T1000 (cell line): Measurements from ENCODE around the gene NFIB.

Experiments used
- DNase-seq: peaks from one replicate; lab custom pipeline; 2025; ENCODE audit warnings: mixed read lengths; lab: John Stamatoyannopoulos, UW

The NFIB gene

DNA sequence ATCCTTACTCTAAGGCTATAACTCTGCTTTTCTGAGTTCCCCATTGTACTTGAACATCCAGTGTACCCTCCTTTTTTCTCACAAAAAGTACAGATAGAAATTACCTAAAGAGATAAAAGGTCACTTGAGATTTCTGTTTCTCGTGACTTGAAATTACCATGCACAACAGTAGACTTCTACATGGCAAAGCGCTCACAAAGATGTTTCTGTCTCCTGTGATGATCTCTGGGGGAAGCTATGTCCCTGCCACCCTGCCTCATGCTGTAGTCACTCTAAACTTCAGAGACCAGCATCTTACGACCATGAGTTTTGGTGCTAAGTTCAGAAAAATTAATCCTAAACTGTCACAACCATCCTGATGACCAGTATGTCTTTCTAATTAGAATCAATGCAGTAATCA lies 36.2 kb downstream of the NFIB start:
- no peak for DNase-seq

DNA sequence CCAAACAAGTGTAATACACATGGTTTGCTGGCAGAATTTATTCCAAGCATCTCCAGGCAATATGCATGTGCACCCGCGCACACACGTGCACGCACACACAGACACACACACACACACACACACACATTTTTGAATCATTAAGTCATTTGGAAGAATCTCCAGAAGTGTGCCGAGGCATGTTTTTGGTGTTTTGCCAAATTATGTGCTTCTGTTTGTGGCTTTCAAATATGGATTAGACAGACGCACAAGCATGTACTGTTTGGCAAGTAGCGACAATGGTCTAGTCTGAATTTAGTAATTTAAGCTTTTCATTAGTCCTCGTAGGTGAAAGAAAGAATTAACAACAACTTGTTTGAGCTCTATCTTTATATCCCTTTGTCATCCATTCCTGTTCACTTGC lies 36.7 kb downstream of the NFIB start:
- DNase-seq: no peak

DNA sequence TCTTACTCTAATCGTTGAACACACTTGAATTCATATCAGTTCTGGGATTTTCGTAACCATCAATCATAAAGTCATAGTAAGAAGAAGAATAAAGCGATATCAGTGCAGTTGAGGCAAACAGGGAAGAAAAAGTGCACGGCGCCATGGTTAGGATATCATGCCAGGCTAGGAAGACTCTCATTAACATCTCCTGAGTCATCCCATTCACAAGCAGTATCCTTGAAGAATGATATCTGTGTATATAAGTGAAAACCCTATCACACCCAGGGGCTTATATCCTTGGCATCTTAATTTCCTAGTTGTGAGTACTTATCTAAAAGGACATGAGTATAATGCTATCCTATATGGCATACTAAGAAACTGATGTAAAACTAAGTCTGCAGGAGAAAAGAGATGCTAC lies 38.6 kb downstream of the NFIB start:
- DNase-seq: no peak

DNA sequence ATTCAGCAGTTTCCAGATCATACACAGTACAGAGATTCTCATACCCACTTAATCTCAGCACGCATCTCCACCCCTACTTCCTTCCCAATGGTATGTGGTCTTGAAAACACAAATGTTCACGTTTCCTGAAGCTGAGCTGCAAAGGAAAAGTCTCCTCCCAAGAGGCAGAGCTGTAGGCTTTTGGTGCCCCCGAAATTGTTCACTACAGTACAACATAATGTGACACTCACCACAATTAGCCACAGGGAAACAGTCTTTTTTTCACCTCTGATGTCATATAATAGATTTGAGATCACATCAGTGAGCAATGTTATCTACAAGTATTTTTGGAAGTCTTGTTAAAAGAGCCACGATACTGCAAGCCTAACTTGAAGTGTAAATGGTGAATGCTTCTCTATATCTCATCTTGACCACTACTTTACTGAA lies 40.2 kb downstream of the NFIB start:
- DNase-seq: no peak

DNA sequence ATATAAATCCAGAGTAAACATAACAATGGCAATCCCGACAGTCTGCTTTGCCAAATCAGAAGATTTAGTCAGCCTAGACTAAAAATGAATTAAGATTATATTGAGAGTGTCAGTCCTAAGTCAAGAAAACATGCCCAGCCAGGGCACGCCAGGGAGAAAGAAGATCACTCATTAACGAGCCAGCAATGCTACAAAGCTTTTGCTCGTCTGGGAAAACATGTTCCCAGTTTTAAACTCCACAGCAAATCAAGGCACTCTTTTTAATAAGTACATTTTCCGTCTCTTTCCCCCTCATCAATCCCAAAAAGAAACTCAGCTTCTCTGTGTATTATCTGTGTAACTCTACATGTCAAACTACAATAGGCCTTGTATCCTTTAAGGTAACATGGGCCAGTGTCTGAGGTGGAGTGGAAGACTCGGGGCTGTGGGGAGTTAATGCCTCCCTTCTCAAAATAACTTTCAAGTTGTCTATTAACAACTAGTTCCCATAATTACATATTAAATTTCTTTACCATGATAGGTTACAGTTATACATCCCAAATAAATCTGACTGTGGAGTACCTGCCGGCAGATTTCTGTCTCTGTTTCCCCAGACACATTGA lies 40.9 kb downstream of the NFIB start:
- DNase-seq: no peak

DNA sequence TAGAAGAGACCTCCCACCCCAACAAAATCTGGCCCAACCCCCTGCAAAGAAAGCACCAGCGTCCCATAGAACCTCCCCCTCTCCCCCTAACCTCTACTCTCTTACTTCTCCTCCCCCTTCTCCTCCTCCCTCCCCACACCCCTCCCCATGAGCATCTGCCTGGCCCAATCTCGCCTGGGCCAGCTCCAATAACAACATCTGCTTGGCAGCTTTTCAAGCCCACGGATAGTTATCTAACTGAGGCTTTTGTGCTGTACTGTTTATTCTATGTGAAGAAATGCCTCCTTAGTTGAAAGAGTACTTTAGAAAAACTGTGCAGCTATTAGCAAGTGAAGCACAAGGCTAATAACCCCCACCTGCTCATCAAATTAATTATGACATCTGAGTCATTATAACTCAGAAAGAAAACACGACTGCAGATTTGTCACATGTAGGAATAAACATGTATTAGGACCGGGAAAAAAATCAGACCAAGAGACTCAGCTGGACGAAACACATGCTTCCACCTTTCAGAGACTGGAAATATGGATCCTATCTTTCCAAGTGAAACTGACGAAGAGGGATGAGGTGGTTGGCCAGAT lies 42.8 kb downstream of the NFIB start:
- peak; percentile 6 for DNase-seq

DNA sequence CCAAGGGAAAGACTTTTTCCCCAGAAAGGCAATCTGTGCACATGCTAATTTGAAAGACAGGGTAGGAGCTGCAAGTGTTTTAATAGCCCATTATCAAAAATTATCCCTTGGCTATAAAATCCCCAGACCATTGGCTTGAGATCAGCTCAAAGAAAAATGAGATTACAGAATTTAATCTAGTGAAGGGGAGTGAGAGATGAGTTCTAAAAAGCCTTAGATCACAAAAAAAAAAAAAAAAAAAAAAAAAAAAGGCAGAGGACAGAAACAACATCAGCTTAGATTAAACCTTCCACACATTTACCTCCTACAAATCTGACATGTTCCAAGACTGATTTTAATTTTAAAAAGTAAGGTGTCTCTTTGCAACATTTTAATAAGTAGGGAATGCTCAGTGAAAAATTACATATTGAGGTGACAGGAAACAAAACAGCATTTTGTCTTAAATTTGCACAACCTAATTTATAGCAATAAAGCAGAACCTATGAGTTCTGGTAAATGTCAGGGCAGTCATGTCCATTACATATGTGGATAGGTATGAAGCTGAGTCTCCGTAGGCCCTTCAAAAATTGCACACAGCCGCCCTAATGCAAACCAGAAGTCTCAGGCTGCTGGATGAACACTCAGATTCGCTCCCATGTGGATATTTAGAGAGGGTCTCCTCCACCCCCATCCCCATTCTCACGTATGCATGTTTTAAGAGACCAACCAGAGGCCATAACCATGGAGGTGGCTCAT lies 43.4 kb downstream of the NFIB start:
- no peak for DNase-seq

DNA sequence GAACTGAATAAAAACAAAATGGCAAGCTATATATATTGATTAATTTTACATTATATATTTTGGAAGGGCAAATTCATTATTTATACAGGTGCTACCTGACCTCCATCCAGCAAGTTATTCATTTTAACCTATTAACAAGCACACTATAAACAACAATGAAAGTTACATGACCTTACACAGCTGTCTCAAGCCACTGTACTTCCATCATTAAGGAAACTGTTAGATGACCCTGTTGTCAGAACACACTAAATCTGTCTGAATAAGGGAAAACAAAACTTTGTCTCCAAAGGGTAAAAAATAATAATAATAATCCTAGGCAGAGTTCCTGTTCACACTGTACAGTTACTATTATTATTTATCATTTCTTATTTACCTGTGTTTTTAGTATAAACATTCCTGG lies 44.0 kb downstream of the NFIB start:
- no peak for DNase-seq

DNA sequence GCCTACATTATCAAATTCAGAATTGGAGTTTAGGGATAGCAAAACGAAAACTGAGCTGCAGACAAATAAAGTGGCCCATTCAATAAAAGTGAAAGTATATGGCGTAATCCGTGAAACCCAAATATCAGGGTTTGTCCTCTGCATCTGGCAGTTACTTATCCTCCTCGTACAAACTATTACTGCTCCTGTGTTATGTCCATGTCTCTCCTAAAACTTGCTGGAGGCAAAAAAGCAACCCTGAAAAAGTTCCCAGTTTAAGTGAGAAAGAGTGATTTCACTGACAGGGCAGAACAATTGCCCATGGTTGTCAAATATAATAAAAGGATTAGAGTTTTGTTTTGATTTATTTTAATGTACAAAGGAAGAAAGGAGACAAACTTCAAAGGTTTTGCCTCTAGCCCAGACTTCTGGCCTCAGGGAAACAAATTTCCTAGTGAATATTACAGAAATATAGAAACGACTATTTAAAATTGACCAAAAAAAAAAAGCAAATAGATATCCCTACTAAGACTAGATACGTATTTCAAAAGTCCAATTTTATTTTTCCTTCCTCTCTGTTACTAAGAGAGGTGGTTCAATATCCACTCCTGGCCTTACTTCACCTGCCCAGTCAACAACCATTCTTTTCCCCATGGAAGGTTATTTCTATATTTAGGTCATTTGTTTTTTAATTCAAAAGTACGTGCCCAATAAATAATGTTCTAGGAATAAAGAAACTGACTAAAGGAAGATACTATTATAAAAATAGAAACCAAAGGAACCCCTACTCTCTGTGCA lies 50.0 kb downstream of the NFIB start:
- no peak for DNase-seq

DNA sequence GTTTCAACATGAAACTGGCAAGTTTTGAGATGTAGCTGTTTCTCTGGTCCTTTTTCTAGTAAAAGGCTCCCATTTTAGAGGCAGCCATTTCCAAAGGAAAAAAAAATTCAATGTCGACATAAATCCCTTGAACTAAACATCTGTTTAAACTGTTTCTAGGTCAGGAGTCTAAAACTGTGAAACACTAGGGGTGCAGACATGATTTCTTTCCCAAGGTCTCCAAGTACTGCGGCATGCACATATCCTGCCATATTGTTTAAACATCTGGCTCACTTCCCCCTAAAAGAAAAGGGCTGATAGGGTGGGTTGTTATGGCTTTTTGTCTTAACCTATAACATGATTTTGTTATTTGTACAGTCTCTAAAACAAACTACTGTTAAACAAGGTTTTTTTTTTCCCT lies 51.1 kb downstream of the NFIB start:
- DNase-seq: no peak

DNA sequence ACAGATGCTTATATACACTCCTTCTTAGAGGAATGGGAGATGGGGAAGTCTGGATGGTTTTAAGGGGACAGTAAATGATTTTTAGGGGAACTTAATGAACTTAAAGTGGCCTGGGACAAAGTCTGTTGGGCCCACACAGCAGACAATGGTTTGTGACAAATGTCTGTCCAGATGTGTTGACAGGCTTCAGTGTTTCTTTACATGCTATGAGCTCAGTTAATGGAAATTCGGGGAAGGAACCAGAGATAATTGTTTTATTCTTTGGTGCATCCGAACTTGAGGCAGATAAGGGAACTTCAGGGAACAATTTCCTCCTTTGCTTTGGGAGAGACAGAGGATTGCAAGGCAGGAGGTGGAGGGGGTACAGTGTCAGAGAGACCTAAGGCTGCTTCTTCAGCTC lies 52.3 kb downstream of the NFIB start:
- no peak for DNase-seq

DNA sequence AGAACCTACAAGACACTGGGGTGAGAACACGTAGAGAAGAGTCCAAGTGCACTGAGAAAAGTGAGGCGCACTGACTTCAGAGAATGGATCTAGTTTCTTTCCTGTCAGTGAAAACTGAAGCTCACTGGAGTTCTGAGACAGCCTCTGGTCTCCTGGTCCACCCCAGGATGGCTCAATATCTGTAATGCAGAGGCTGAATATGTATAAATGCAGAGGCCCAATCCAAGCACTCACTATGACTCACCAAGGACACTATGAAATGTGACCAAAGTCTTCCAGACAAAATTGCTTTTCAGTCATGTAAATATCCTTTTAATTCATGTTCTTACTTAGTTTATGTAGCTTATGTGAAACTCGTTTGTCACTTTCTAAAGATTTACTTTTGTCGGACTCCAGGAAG lies 53.8 kb downstream of the NFIB start:
- no peak for DNase-seq

DNA sequence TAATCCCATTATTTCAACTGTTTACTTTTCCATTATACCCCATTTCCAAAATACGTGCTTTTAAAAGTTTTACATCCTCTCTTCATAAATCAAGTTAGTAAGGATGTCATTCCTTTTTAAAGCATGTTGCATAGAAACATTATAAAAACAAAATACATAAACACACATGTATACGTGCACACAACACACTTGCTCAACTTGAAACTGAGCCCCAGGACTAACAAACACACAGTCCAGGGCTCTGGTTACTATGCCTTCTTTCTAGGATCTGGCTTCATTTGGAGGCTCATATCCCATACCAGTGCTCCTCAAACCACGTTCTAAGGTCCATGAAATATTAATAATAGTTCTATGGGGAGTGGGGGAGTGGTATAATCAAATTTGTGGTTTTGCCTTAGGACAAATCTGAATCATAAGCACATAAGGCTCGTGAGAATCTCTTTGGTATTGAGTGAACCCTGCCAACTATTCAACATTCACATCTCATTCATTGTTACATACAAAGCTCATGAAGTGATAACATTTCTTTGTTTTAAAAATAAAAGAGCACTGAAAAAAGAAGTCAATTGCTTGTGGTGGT lies 55.2 kb downstream of the NFIB start:
- DNase-seq: no peak

DNA sequence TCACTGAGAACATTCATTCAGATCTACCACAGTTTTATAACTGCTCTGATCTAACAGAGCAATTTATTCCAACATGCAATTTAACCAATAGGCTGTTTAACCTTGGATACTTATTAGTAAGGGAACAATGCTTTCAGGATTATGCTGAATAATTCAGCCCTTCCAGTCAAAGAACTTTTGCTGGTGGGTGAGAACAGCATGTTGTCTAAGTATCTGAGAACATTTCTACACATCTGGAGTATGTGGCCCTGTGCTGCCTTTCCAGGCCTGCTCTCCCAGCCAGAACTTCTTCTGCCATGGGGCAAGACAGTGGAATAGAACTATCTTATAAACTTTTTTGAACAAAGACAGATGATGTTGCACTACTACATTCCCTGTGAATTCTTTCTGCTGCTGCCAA lies 55.8 kb downstream of the NFIB start:
- no peak for DNase-seq

DNA sequence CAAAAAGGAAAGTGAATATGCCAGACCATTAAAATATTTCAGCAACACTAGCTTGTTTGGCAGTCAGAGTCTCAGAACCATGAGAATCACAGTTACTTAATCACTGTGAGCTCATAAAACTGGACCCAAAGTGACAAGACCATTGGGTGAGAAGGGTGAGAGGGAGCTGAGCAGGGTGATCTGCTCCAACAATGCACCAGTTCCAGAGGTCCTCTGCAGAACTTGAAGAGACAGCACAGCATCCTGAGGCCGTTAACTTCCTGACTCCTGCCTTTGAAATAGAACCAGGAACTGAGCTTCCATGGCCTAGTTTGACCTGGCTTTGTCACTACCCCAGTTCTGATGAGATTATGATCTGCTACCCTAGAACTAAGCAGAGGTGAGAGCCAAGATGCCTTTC lies 57.4 kb downstream of the NFIB start:
- no peak for DNase-seq

DNA sequence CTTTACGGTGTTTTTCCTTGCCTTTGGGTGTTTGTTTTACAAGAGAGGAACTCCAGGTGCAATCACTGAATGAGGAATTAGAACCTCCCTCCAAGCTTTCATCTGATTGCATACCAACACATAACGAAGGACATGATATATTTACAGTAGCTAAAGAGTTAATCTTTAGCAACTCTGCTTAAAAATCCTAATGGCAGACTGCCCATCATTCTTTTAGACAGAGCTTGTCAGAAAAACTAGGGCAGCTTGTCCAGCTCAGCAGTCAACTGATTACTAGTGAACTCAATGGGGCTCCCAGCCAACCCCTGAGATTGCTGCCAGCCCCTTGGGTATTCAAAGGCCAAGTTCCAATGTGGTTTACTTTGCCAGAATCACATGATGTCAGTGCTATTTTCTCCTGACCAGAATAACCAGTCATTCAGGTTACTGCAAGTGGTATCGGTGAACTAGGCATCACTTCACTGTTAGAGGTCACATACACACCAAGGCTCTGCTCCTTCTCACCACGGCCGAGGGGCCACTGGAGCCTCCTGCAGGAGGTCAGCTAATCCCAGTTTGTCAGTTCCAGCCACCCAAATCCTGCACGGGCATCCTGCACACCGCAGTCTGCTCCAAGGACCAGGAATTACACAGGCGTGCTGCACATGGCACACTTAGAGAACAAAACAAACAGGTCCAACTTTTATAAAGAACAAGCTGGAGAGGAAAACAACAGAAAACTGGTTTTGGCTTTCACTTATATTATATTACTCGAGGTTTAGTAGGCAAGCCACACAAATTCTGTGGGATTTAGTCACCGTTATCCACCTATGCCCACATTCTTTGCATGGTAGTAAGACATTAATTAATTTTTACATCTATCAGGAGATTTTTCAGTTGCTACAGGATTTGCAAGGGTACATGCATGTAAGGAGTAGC lies 62.5 kb downstream of the NFIB start:
- DNase-seq: peak; percentile 58

DNA sequence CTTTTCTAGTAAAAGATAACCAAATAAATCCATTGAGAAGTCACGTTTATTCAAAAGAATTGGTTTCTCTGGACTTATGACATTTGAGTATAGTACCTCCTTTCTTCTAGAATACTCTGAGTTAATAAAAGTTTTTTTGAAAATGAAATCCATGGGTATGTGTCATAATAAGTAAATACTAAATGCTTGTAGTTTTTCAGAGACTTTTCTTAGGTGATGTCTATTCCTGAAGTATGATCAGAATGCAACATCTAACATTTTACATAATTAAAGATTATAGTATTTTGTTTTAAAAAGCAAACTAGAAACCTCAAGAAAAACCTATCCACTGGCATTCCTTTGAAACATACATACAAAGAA lies 63.2 kb downstream of the NFIB start:
- DNase-seq: no peak

DNA sequence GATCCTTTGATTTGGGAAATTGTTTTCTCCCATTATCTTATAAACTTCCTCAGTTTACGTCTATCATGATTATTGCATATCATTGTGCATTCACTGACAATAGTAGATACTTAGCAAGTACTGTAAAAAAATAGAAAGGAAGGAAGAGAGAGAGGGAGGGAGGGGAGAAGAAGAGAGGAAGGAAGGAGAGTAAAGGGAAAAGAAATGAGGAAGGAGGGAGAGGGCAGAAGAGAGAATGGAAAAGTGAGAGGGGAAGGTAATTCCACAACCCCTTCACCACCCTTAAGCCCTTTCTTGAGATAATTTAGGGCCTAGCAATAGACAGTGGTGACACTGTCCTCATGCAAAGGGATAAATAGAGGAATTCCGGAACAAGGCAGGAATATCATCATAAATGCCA lies 64.4 kb downstream of the NFIB start:
- DNase-seq: no peak

DNA sequence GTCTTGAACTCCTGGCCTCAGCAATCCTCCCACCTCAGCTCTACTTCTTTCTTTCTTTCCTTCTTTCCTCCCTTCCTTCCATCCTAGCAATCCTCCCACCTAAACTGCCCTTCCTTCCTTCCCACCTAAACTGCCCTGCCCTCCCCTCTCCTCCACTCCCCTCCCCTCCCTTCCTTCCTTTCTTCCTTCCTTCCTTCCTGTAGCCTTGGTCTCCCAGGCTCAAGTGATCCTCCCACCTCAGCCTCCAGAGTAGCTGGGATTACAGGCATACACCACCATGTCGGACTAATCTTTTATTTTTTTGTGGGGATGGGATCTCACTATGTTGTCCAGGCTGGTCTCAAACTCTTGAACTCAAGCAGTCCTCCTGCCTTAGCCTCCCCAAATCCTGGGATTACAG lies 65.8 kb downstream of the NFIB start:
- DNase-seq: no peak

DNA sequence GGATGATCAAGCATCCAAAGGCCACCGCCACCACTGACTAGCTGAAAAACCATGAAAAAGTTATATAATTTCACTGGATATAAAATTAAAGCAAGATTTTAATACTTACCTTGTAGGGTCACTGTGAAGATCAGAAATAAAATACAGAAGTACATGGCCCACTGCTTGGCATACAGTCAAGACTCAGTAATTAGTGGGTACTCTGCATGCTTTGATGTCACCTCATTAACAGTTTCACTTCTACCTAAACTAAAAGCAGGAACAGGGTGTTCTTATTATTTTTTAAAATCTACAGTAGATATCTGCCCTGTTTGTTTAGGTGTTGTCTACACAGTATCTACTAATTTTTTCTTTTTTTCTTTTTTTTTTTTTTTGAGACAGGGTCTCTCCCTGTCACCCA lies 66.4 kb downstream of the NFIB start:
- DNase-seq: no peak

DNA sequence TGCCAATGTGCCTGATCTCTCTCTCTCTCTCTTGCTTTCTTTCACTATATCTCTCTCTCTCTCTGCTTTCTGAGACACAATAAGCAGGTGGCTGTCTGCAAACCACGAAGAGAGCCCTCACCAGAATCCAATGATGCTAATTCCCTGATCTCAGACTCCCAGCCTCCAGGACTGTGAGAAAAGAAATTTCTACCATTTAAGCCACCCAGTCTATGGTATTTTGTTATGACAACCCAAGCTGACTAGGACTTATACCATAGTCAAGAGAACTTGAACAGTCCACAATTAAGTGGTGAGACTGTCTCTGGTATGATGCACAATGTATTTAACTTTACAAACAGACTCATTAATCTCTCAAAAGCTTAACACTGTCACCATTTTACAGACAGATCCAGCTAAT lies 67.0 kb downstream of the NFIB start:
- DNase-seq: no peak
